DOHH2 (cell line): ENCODE data around the gene POLR1H.

Source experiments
- CTCF ChIP-seq: fragments of 200-600 bp; sonication (generic); IDR thresholded peaks from one replicate; pipeline ENCODE4 v1.5.1; 2014; ENCODE audit warnings: antibody characterized with exemption, mild to moderate bottlenecking, low read depth, low read length; ENCODE audit not compliant: poor library complexity, severe bottlenecking
- EZH2phosphoT487 ChIP-seq: fragments of 200-600 bp; sonication (generic); IDR thresholded peaks from 2 replicates; pipeline ENCODE4 v1.6.1; 2017; ENCODE audit warnings: borderline replicate concordance, mild to moderate bottlenecking, antibody characterized with exemption, low read length, moderate library complexity, mixed read lengths

GRCh38 chr6:30066577-30067459 lies 5.8 kb downstream of the POLR1H start, which contains the start of gene PPP1R11:
- TF ChIP-seq CTCF (no peak), EZH2phosphoT487 (no peak)
